Measurements from ENCODE around the gene MYL11. TPM values are rescaled to one million over a fixed set of nuclear protein-coding genes. Genes with fewer than 3 reads are reported as not detected.
"Not testable (repeated sequence)": the region's sequence is repeated elsewhere in the genome, so short reads cannot be mapped to it uniquely, and the experiment has no call there.

The MYL11 gene
- total RNA-seq, 1 experiment from 2014 or later: 0.58 TPM

DNA sequence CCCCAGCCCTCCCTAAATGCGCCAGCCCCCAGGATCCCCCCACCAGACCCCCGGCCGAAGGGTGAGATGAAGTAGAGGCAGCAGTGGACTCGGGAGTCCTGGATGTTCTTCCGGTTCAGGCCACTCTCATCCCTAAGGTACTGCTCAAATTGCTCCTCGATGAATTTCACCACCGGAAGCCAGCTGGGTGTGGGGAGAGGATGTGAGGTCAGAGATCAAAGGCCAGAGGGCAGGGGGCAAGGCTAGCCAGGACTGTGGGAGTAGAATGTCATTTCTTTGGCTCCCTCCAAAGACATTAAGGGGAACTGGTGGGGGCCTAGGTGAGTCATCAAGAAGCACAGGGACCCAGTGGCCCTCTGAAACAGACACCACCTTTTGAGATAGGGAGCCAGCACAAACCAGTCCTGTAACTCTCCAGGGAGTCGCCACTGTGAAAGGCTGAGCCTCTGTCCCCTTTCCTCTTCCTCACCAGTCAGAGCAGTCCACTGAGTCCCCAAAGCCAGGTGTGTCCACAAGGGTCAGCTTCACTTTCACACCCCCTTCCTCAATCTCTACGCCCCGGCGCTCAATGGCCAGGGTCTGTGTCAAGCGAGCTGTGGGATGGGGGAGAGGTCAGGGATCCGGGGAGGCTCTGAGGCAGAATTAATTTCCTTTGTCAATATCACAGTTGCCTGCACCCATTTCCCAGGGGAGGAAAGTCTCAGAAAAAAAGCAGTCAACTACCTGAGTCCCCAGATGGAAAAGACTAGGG lies 6.9 kb downstream of the MYL11 start:
- no peak for DNase-seq (ENCODE audit: low spot score)
- in situ Hi-C loops (cut with HindIII; ENCODE audit: low sequenced_read_pairs): no loop called here

DNA sequence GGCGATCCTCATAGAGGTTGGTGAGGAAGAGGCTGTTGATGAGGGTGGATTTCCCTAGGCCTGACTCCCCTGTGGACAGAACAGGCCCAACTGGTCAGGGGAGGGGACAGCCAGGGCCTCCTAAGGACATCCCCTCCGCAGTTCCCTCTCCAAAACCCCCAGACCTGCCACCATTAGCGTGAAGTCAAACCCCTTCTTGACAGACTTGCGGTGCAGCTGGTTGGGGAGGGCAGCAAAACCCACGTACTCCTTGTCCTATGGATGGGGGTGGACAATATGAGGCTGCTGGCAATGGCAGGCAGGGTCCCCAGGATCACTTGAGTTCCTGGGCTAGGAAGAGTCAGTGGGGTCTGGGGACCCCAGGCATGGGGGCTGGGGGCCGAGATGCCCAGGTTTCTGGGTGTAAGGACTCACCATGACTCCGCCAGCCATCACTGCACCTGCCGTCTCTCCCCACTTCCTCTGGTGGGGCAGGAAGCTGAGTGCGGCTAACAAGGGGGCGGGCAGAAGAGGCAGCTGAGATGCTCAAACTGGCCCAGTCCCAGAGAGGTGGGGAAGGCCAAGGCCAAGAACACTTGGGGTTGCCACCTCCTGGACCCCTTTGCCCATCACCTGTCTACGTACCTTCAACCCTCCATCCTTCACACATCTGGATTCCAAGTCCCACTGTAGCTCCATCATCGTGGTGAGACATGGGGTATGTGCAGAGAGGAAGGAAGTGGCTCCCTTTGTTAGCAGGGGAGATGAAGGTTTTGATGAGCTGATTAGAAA lies 7.7 kb downstream of the MYL11 start, which contains the start of gene SEPTIN1:
Gene SEPTIN1, minus strand, starts transcription at position 451 of the 771 bp plus-strand sequence. Its CDS starts 19 bp downstream, at position 432.
- DNase-seq (ENCODE audit: low spot score): no peak
- in situ Hi-C loops (cut with HindIII; ENCODE audit: low sequenced_read_pairs): no loop called here

GRCh38 chr16:30383521-30383920 lies 8.9 kb downstream of the MYL11 start:
- in situ Hi-C loops (cut with HindIII; ENCODE audit: low sequenced_read_pairs): no loop called here
- DNase-seq (ENCODE audit: low spot score): no peak

DNA sequence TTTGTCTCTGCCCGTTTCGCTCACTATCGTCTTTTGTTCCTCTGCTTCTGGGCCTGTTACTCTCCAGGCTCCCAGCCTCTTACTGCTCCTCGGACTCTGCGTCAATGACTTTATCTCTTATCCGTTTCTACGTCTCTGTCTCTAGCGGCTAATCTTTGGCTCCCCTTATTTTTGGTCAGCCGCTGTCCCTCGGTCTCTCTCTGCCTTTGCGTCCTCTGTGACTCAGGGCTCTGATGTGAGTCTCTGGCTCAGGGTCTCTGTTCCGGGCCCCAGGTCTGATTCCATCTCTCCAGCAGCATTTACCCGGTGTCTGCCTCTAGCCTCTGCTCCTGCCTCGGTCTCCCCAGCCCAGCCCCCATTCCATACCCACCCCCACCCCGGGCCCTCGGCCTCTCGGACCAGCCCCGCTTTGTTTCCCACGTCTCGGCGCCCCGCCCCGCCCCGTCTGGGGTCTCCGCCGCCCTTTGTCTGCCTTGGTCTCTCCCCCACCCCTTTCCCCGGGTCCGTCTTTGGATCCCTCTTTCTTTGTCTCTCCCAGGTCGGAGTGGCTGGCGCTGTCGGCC lies 20.1 kb downstream of the MYL11 start:
- in situ Hi-C loops (cut with HindIII; ENCODE audit: low sequenced_read_pairs): no loop called here
- DNase-seq (ENCODE audit: low spot score): no peak

DNA sequence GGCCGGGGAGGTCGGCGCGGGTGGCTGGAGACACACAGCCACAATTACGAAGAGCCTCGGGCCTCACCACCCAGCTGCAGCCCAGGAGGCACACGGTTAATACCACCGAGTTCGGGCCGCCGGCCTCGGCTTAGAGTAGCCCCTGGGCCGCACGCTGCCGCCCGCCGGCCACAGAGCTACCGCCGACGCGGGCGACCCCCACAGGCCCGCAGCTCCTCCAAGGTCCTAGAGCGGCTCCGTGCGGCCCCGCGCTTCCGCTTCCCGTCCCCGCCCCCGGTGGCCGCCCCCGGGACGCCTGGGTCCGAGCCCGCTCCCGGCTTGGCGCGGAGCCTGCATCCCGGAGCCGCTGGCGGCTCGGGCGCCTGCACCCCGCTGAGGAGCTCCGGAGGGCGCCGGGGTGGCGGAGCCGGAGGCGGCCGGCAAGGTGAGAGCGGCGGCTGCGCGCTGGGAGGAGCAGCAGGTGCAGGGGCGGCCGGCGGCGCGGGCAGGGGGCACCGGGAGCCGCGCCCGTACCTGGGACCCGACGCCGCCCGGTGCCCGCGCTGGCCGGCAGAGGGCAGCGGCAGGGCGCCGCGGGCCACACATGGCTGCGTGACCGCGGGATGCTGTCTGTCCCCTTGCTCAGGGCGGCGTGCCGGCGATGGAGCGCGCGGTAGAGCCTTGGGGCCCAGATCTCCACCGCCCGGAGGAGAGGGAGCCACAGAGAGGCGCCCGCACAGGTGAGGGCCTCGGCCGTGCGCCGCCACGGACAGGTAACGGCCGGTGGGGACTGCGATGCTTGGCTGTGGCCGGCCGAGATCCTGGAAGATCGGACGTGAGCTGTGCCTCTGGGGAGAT lies 20.8 kb downstream of the MYL11 start, which contains the start of gene ZNF48:
Gene ZNF48, plus strand, starts transcription at position 266 of the 837 bp plus-strand sequence. Its CDS starts 375 bp downstream, at position 641.
- in situ Hi-C loops (cut with HindIII; ENCODE audit: low sequenced_read_pairs): no loop called here

GRCh38 chr16:30395992-30396585 lies 21.5 kb downstream of the MYL11 start:
- DNase-seq (ENCODE audit: low spot score): peak; percentile 64
- in situ Hi-C loops (cut with HindIII; ENCODE audit: low sequenced_read_pairs): no loop called here

More for the DNA sequence above, 20.8 kb downstream of the MYL11 start, which contains the start of gene ZNF48:
- peak; percentile 93 for DNase-seq (ENCODE audit: low spot score)

GRCh38 chr16:30396627-30397026 lies 22.0 kb downstream of the MYL11 start:
- DNase-seq (ENCODE audit: low spot score); in situ Hi-C loops (cut with HindIII; ENCODE audit: low sequenced_read_pairs): not testable (repeated sequence)

GRCh38 chr16:30397056-30397455 lies 22.5 kb downstream of the MYL11 start:
- in situ Hi-C loops (cut with HindIII; ENCODE audit: low sequenced_read_pairs): no loop called here

GRCh38 chr16:30397776-30398660 lies 23.4 kb downstream of the MYL11 start:
- in situ Hi-C loops (cut with HindIII; ENCODE audit: low sequenced_read_pairs): no loop called here
- no peak for DNase-seq (ENCODE audit: low spot score)

More at GRCh38 chr16:30397056-30397455, 22.5 kb downstream of the MYL11 start:
- no peak for DNase-seq (ENCODE audit: low spot score)

DNA sequence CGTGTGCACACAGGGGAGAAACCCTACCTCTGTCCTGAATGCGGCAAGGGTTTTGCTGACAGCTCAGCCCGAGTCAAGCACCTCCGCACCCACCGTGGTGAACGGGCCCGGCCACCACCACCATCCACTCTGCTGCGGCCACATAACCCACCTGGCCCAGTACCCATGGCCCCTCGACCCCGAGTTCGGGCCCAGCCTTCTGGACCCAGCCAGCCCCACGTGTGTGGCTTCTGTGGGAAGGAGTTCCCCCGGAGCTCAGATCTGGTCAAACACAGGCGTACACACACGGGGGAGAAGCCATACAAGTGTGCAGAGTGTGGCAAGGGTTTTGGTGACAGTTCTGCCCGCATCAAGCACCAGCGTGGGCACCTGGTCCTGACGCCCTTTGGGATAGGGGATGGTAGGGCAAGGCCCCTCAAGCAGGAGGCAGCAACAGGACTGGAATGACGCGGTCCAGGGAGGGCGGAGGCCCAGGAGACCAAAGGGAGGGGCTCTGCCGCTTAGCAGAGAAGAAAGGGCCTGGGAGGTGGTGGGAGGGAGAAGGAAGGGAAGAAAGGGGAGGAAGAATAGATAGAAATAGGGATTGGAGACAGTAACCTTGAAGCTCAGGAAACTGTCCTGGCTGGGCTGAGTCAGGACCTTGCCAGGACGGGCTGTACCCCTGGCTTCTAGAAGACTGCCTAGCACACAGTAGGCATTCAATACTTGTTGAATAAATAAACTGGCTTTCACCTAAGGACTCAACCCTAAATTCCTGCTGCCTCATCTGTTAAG lies 24.2 kb downstream of the MYL11 start:
- no peak for DNase-seq (ENCODE audit: low spot score)
- in situ Hi-C loops (cut with HindIII; ENCODE audit: low sequenced_read_pairs): no loop called here

DNA sequence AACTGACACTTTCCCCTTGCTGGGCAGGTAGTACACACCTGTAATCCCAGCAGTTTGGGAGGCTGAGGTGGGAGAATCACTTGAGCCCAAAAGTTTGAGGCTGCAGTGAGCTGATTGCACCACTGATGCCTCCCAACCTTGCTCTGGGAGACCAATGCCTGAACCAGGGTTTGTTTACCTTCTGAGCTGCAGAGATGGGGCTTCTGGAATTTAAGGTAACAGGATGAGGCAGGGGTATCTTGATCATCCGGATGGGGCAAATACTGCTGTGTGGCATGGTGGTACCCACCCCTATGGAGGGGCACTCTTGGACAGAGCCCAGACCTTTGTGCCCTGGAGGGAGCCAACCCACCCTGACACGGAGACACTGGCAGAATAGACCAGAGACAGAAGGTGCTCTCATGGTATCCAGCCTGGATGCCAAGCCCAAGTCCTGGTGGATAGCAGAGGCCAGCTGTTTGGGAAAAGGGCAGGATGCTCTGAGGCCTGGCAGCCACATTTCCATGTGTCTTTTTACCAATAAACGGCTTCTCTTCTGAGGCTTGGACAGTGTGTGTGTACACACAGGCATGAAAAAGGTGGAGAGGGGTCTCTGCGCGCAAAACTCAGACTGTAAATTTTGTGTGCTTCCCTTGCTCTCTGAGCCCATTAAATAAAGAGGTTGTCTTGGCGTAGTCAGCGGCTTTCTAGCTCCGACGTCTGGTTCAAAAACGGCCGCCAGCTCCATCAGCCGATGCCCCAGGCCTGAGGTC lies 25.0 kb downstream of the MYL11 start:
- no peak for DNase-seq (ENCODE audit: low spot score)
- in situ Hi-C loops (cut with HindIII; ENCODE audit: low sequenced_read_pairs): loop anchor here (25.0 kb wide), 1 partner anchor 238 kb away; no protein-coding TSS in a partner anchor

DNA sequence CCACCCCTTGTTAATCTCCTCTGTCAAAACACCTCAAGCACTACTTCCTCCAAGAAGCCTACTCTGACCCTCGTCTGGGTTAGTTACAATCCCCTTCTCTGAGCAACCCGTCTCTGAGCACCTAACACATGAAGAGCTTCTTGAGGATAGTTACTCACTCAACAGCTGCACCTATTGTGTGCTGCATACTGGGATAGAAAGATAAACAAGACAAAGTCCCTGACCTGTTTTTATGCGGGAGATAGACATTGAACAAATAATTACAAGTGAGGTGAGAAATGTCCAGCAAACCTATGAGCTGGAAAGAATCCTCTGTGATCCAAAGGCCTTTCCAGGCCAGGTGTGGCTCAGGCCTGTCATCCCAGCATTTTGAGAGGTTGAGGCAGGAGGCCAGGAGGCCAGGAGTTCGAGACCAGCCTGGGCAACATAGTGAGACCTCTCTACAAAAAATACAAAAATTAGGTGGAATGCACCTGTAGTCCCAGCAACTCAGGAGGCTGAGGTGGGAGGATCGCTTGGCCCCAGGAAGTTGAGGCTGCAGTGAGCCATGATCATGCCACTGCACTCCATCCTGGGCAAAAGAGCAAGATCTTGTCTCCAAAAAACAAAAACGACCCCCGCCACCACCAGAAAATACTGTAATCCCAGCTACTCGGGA lies 27.3 kb downstream of the MYL11 start:
- no peak for DNase-seq (ENCODE audit: low spot score)
- in situ Hi-C loops (cut with HindIII; ENCODE audit: low sequenced_read_pairs): loop anchor here (25.0 kb wide), 1 partner anchor 235 kb away; no protein-coding TSS in a partner anchor

- in situ Hi-C loops (cut with HindIII; ENCODE audit: low sequenced_read_pairs): loop anchor here (25.0 kb wide), 1 partner anchor 231 kb away; no protein-coding TSS in a partner anchor
- no peak for DNase-seq (ENCODE audit: low spot score)
Observed at GRCh38 chr16:30406795-30407101, 32.1 kb downstream of the MYL11 start.

GRCh38 chr16:30407102-30407803 lies 32.7 kb downstream of the MYL11 start, which contains the start of gene ZNF771:
ZNF771 (plus strand) TSS chr16:30407606; CDS start chr16:30408054, 448 bp downstream.
- in situ Hi-C loops (cut with HindIII; ENCODE audit: low sequenced_read_pairs): loop anchor here (25.0 kb wide), 1 partner anchor 230 kb away; no protein-coding TSS in a partner anchor
- peak; percentile 93 for DNase-seq (ENCODE audit: low spot score)
